ENCODE results near the gene LTA4H.
A peak's percentile ranks its signal among the peaks of the same experiment; 100 is the strongest.
"Not testable (repeated sequence)": the region's sequence is repeated elsewhere in the genome, so short reads cannot be mapped to it uniquely, and the experiment has no call there.

The LTA4H gene

GRCh38 chr12:95988506-95989275 lies 46.7 kb downstream of the LTA4H start:
- no peak for FAIRE-seq

GRCh38 chr12:95986635-95987570 lies 48.5 kb downstream of the LTA4H start:
- FAIRE-seq: no peak

- no peak for FAIRE-seq
Measured at GRCh38 chr12:95984682-95985081, 50.7 kb downstream of the LTA4H start.

GRCh38 chr12:95982602-95983001 lies 52.8 kb downstream of the LTA4H start:
- no peak for FAIRE-seq

- no peak for FAIRE-seq
Measured at GRCh38 chr12:95980437-95980836, 55.0 kb downstream of the LTA4H start.

- FAIRE-seq: no peak
Measured at GRCh38 chr12:95978774-95979173, 56.6 kb downstream of the LTA4H start.

- no peak for FAIRE-seq
Measured at GRCh38 chr12:95978351-95978750, 57.0 kb downstream of the LTA4H start.

- FAIRE-seq: no peak
Measured at GRCh38 chr12:95977764-95978305, 57.6 kb downstream of the LTA4H start.

- no peak for FAIRE-seq
Measured at GRCh38 chr12:95976416-95976832, 59.0 kb downstream of the LTA4H start.

- no peak for FAIRE-seq
Measured at GRCh38 chr12:95975491-95975890, 59.9 kb downstream of the LTA4H start.

GRCh38 chr12:95974358-95974757 lies 61.0 kb downstream of the LTA4H start:
- FAIRE-seq: no peak

- no peak for FAIRE-seq
Measured at GRCh38 chr12:95972832-95973456, 62.4 kb downstream of the LTA4H start.

GRCh38 chr12:95970905-95971304 lies 64.5 kb downstream of the LTA4H start:
- no peak for FAIRE-seq

GRCh38 chr12:95969116-95969515 lies 66.3 kb downstream of the LTA4H start:
- not testable (repeated sequence) for FAIRE-seq

GRCh38 chr12:95967301-95967700 lies 68.1 kb downstream of the LTA4H start:
- FAIRE-seq: no peak

- FAIRE-seq: no peak
Measured at GRCh38 chr12:95966287-95966870, 69.0 kb downstream of the LTA4H start.

- FAIRE-seq: no peak
Measured at GRCh38 chr12:95963096-95963495, 72.3 kb downstream of the LTA4H start.

GRCh38 chr12:95962222-95962621 lies 73.2 kb downstream of the LTA4H start:
- no peak for FAIRE-seq

GRCh38 chr12:95960241-95960640 lies 75.1 kb downstream of the LTA4H start:
- FAIRE-seq: no peak

GRCh38 chr12:95959107-95959506 lies 76.3 kb downstream of the LTA4H start:
- FAIRE-seq: peak; percentile 81

- FAIRE-seq: no peak
Measured at GRCh38 chr12:95956557-95957145, 78.7 kb downstream of the LTA4H start.

- FAIRE-seq: no peak
Measured at GRCh38 chr12:95955549-95956159, 79.7 kb downstream of the LTA4H start.

Measured in G401.6 (cell line).